GM19438 (cell line): ENCODE data around the gene RTN4RL1.
"Not testable (repeated sequence)": the region's sequence is repeated elsewhere in the genome, so short reads cannot be mapped to it uniquely, and the experiment has no call there.

ENCODE experiments used
- ATAC-seq: cut with Tn5 transposase; IDR thresholded peaks from one replicate; pipeline ENCODE4 v1.9.1; 2021; ENCODE audit warnings: low read depth; ENCODE audit not compliant: unreplicated experiment

The RTN4RL1 gene

GRCh38 chr17:2027528-2028233, 2.5 kb upstream of the RTN4RL1 start:
- ATAC-seq: no peak

DNA sequence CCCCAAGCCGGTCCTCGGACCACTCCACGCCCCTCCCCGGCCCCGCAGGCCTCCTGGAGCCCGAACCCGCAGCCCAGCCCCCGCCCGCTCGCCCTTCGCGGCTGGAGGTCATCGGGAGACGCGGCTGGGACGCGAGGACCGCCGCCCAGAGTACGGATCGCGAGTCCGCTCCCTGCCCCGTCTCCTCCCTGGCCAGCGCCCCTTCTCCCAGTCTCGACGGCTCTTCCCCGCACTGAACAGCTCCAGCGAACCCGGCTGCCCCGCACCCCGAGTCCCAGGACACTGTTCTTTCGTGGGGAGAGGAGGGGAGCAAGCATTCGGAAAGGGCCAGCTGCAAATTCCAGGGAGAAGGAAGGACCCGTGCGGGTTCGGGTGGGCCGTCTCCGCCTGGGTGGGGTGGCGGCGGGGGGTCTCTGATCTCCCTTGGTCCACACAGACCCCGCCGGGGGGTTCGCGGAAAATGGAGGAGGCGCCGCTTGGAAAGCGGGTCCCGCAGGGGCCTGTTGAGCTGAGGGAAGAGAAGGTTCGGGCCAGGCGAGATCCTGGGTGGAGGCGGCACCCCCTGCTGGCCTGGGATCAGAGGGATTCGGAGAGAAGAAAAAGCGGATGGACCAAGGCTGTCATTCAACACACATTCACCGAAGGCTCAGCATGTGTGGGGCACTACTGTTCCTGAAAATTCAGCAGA, 632 bp upstream of the RTN4RL1 start:
- ATAC-seq: no peak

- ATAC-seq: no peak
Observed at GRCh38 chr17:2024572-2025219, 438 bp downstream of the RTN4RL1 start.

DNA sequence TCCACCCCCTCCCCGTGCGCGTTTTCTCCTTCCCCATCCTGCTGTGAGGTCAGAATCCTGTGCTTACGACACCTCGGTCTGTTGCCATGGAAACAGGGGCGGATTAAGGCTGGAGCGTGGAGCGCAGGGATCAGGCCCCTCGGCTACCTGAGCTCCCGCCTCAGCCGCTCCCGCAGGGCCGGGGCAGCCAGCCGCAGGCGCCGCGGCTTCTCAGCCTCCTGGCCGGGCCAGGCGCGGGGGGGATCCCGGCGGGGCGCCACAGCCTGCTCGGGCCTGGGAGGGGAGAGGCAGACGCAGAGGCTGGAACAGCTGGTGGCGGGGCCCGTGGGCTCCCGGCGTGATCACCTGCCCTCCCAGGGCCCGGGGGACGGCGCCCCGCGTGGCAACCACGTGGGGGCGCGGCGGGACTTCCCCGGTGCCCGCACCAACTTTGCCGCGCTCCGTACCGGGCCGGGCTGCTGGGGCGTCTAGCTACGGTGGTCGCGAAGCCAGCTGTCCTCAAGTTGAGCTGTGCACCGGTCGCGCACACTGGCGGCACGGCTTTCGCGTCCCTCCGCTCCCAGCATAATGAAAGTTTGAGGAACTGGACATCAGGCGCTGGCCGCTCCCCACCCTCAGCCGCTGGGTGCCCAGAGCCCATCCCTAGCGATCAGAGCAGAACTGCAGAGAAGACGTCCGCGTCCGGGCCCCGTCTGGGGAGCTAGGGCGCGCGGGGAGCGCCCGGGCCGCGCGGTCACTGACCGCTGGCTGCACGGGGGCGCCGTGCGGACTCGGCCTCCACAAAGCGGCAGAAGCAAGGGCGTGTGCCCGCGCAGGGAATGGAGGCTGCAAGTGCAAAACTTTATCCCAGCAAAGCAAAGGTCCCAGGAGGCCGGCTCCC, 1.2 kb downstream of the RTN4RL1 start:
- ATAC-seq: no peak

DNA sequence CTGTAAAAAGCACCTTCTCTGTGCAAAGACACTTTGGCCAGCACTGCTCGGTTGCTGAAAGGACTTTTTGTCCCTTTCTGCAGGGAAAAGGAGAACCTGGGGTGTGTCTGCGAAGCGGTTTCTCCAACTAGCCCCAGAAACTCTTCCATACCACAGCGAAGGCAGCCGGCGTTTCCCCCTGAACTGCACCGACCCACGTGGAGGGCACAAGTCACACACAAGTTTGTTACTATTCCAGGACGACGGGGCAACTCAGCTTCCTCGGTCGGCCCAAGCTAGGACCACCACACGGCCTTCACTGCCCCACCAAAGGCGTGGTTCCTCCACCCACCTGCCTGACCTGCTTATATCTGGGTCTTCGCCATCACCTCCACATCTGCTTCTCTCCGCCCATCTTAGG, 1.9 kb downstream of the RTN4RL1 start:
- ATAC-seq: no peak

GRCh38 chr17:2022647-2023240, 2.4 kb downstream of the RTN4RL1 start:
- no peak for ATAC-seq

DNA sequence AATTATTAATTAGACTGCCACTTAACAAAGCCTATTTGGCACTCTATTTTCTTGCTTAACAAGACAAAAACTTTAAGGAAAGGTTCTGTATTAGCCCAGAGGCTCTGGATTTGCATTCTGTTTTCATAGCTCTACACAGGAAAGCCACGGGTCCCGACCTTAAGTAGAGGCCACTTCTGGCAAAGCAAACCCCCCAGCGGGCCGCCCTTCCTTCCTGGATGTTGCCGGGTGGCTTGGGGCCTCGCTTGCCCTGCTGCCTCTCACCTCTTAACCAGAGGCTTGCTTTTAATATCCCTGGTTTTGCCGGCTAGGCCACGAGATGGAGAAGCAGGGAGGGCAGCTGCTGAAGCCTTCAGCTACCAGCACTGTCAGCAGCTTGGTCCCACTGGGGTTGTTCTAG, 4.4 kb downstream of the RTN4RL1 start:
- ATAC-seq: no peak

GRCh38 chr17:2019723-2020122, 5.4 kb downstream of the RTN4RL1 start:
- ATAC-seq: no peak

GRCh38 chr17:2018716-2019510, 6.2 kb downstream of the RTN4RL1 start:
- ATAC-seq: no peak

GRCh38 chr17:2017274-2017941, 7.7 kb downstream of the RTN4RL1 start:
- no peak for ATAC-seq

DNA sequence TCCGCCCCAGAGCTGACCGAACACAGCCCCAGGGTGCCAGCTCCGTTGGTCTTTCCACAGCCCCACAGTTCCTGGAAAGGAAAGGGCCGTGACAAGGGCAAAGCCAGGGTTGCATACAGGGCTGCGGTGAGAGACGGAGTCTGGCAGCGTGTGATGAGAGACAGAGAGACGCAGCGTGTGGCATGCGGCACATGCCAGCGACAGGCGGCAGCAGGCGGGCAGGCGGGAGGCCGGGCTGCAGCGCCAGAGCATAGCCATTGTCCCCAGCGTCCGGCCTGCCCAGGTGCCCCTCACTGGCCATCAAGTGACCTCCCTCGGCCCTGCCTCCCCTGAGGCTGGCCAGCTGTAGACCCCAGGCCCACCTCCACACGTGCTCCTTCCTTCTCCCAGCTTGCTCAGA, 8.6 kb downstream of the RTN4RL1 start:
- no peak for ATAC-seq

DNA sequence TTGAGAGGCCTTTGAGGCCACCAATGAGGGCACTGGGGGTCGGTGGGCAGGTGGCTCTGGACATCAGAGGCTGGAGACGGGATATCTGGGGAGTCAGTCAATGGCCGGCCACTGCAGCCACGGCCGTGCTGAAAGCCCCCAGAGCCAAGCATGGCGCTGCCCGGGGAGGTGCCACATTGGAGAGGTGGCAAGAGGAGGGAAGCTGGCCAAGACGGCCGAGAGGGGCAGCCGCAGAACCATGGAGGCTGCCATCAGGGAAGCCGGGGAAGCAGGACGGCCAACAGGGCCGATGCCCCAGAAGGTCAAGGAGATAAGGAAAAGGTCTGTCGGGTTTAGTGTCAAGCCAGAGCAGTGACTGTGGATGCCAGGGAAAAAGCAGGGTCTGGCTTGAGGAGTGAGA, 9.8 kb downstream of the RTN4RL1 start:
- no peak for ATAC-seq

DNA sequence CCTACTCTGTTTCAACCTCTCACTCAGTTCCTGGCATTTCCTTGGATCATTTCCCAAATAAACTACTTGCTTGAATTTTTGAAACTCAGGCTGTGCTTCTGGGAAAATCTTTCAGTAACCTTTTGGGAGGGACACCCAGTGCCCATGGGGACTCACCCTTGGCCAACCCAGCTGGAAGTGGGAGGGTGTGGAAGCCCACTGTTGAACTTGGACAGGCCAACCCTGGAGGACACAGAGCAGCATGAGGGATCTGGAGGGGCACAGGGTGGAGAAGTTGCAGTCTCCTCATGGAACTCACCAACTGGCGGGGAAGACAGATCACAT, 11.2 kb downstream of the RTN4RL1 start:
- no peak for ATAC-seq

- not testable (repeated sequence) for ATAC-seq
Observed at GRCh38 chr17:2013220-2013993, 11.7 kb downstream of the RTN4RL1 start.

DNA sequence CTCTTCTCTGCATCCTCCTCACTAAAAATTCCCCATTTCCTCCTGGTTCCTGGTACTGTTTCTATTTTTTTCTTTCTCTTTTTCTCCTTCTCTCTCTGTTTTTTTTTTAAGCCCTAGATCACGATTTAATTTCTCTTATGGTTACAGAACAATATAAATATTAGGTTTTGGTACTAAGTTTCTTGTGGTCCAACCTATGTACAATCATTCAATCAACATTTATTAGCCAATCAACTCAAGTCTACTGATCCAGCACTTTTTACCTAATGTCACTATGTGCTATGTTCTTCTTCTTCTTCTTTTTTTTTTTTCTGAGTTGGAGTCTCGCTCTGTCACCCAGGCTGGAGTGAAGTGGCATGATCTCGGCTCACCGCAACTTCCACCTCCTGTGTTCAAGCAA, 12.6 kb downstream of the RTN4RL1 start:
- ATAC-seq: no peak

GRCh38 chr17:2011411-2012371, 13.4 kb downstream of the RTN4RL1 start:
- no peak for ATAC-seq

GRCh38 chr17:2009737-2010136, 15.4 kb downstream of the RTN4RL1 start:
- no peak for ATAC-seq
